ENCODE data around the gene SYNPO2L.
"Not testable (repeated sequence)": the region's sequence is repeated elsewhere in the genome, so short reads cannot be mapped to it uniquely, and the experiment has no call there.

Gene SYNPO2L

GRCh38 chr10:73663621-73664020 lies 7.8 kb upstream of the SYNPO2L start:
- not testable (repeated sequence) for H3K14ac ChIP-seq (ENCODE audit: low read length); H3K4me1 ChIP-seq (ENCODE audit: control insufficient read depth in 1 of 2, insufficient read depth in 2 of 2, low read length in 2 of 2); H3K9me3 ChIP-seq (ENCODE audit: insufficient read depth, low read depth, low read length); H2AK5ac ChIP-seq (ENCODE audit: low read length); H3K18ac ChIP-seq (ENCODE audit: low read length); H3K4ac ChIP-seq (ENCODE audit: low read depth, low read length); H3K27me3 ChIP-seq (ENCODE audit: insufficient read depth, low read length); H2AFZ ChIP-seq (ENCODE audit: insufficient read depth, low read length, poor library complexity); H2BK120ac ChIP-seq (ENCODE audit: insufficient read depth, low read length, poor library complexity); H4K91ac ChIP-seq (ENCODE audit: low read depth, low read length); H3K36me3 ChIP-seq (ENCODE audit: control insufficient read depth in 1 of 2, insufficient read depth in 2 of 2, low read length in 2 of 2); H3K79me2 ChIP-seq (ENCODE audit: control insufficient read depth, insufficient read depth, low read length, poor library complexity); H2BK5ac ChIP-seq (ENCODE audit: low read depth, low read length, poor library complexity); H4K8ac ChIP-seq (ENCODE audit: low read depth, low read length); H3K27ac ChIP-seq (ENCODE audit: low read depth, low read length); H3K4me3 ChIP-seq (ENCODE audit: low read depth, low read length); H2BK12ac ChIP-seq (ENCODE audit: low read length); H3K23ac ChIP-seq (ENCODE audit: low read length); H3K9ac ChIP-seq (ENCODE audit: low read length); DNase-seq; H3K4me2 ChIP-seq (ENCODE audit: low read length); H4K12ac ChIP-seq (ENCODE audit: low read depth, low read length); H3K79me1 ChIP-seq (ENCODE audit: low read length)
- WGBS (ENCODE audit: extremely low coverage, insufficient coverage, insufficient read length), result no CpG with 5 or more reads among the region's 10 CpGs

GRCh38 chr10:73662705-73663104 lies 6.9 kb upstream of the SYNPO2L start:
- H2BK120ac ChIP-seq (ENCODE audit: insufficient read depth, low read length, poor library complexity), result not testable (repeated sequence)

GRCh38 chr10:73655257-73655989 lies 406 bp downstream of the SYNPO2L start:
- WGBS (ENCODE audit: extremely low coverage, insufficient coverage, insufficient read length), result no CpG with 5 or more reads among the region's 12 CpGs

More at GRCh38 chr10:73662705-73663104, 6.9 kb upstream of the SYNPO2L start:
- not testable (repeated sequence) for H2AFZ ChIP-seq (ENCODE audit: insufficient read depth, low read length, poor library complexity); H4K91ac ChIP-seq (ENCODE audit: low read depth, low read length); H3K27me3 ChIP-seq (ENCODE audit: insufficient read depth, low read length); H3K4me3 ChIP-seq (ENCODE audit: low read depth, low read length); H3K79me1 ChIP-seq (ENCODE audit: low read length); H3K4me1 ChIP-seq (ENCODE audit: control insufficient read depth in 1 of 2, insufficient read depth in 2 of 2, low read length in 2 of 2); H3K4ac ChIP-seq (ENCODE audit: low read depth, low read length); DNase-seq; H2BK5ac ChIP-seq (ENCODE audit: low read depth, low read length, poor library complexity); H4K12ac ChIP-seq (ENCODE audit: low read depth, low read length); H3K36me3 ChIP-seq (ENCODE audit: control insufficient read depth in 1 of 2, insufficient read depth in 2 of 2, low read length in 2 of 2); H3K79me2 ChIP-seq (ENCODE audit: control insufficient read depth, insufficient read depth, low read length, poor library complexity); H3K4me2 ChIP-seq (ENCODE audit: low read length); H3K18ac ChIP-seq (ENCODE audit: low read length); H3K9me3 ChIP-seq (ENCODE audit: insufficient read depth, low read depth, low read length); H3K9ac ChIP-seq (ENCODE audit: low read length); H2AK5ac ChIP-seq (ENCODE audit: low read length); H4K8ac ChIP-seq (ENCODE audit: low read depth, low read length); H3K23ac ChIP-seq (ENCODE audit: low read length); H2BK12ac ChIP-seq (ENCODE audit: low read length); H3K27ac ChIP-seq (ENCODE audit: low read depth, low read length); H3K14ac ChIP-seq (ENCODE audit: low read length)
- no CpG with 5 or more reads among the region's 7 CpGs for WGBS (ENCODE audit: extremely low coverage, insufficient coverage, insufficient read length)

GRCh38 chr10:73653701-73654100 lies 2.1 kb downstream of the SYNPO2L start:
- Histone ChIP-seq H2AFZ (ENCODE audit: insufficient read depth, low read length, poor library complexity) (no peak overlapping the region), H3K27me3 (ENCODE audit: insufficient read depth, low read length) (no peaks in the 10 kb centered on the region), H3K4me1 (ENCODE audit: control insufficient read depth in 1 of 2, insufficient read depth in 2 of 2, low read length in 2 of 2) (peaks cover 3 to 4% of the 10 kb centered on the region in 2 experiments), H3K18ac (ENCODE audit: low read length) (no peak overlapping the region), H3K79me1 (ENCODE audit: low read length) (no peaks in the 10 kb centered on the region), H3K36me3 (ENCODE audit: control insufficient read depth in 1 of 2, insufficient read depth in 2 of 2, low read length in 2 of 2) (no peaks in the 10 kb centered on the region), H3K27ac (ENCODE audit: low read depth, low read length) (no peak overlapping the region), H4K91ac (ENCODE audit: low read depth, low read length) (no peak overlapping the region), H3K4me2 (ENCODE audit: low read length) (no peak overlapping the region), H3K79me2 (ENCODE audit: control insufficient read depth, insufficient read depth, low read length, poor library complexity) (no peaks in the 10 kb centered on the region), H3K9me3 (ENCODE audit: insufficient read depth, low read depth, low read length) (no peaks in the 10 kb centered on the region), H2BK120ac (ENCODE audit: insufficient read depth, low read length, poor library complexity) (no peak overlapping the region), H3K14ac (ENCODE audit: low read length) (no peak overlapping the region), H3K23ac (ENCODE audit: low read length) (no peak overlapping the region), H4K12ac (ENCODE audit: low read depth, low read length) (no peak overlapping the region), H2BK12ac (ENCODE audit: low read length) (no peak overlapping the region), H3K4me3 (ENCODE audit: low read depth, low read length) (no peak overlapping the region), H2BK5ac (ENCODE audit: low read depth, low read length, poor library complexity) (no peak overlapping the region), H3K9ac (ENCODE audit: low read length) (no peak overlapping the region), H3K4ac (ENCODE audit: low read depth, low read length) (no peak overlapping the region), H4K8ac (ENCODE audit: low read depth, low read length) (no peak overlapping the region), H2AK5ac (ENCODE audit: low read length) (no peak overlapping the region)
- no peak for DNase-seq
- WGBS (ENCODE audit: extremely low coverage, insufficient coverage, insufficient read length), result no CpG with 5 or more reads among the region's 3 CpGs

More at GRCh38 chr10:73655257-73655989, 406 bp downstream of the SYNPO2L start:
- no peak overlapping the region for H3K14ac ChIP-seq (ENCODE audit: low read length)
- no peak overlapping the region for H4K8ac ChIP-seq (ENCODE audit: low read depth, low read length)
- no peak overlapping the region for H3K4ac ChIP-seq (ENCODE audit: low read depth, low read length)
- H2BK5ac ChIP-seq (ENCODE audit: low read depth, low read length, poor library complexity), result no peak overlapping the region
- H3K27ac ChIP-seq (ENCODE audit: low read depth, low read length), result no peak overlapping the region
- no peak overlapping the region for H2BK12ac ChIP-seq (ENCODE audit: low read length)
- no peaks in the 10 kb centered on the region for H3K27me3 ChIP-seq (ENCODE audit: insufficient read depth, low read length)
- H4K91ac ChIP-seq (ENCODE audit: low read depth, low read length), result no peak overlapping the region
- H3K9ac ChIP-seq (ENCODE audit: low read length), result no peak overlapping the region
- no peak overlapping the region for H3K4me2 ChIP-seq (ENCODE audit: low read length)
- H3K23ac ChIP-seq (ENCODE audit: low read length), result no peak overlapping the region
- H3K79me1 ChIP-seq (ENCODE audit: low read length), result no peaks in the 10 kb centered on the region
- H3K36me3 ChIP-seq (ENCODE audit: control insufficient read depth in 1 of 2, insufficient read depth in 2 of 2, low read length in 2 of 2), result no peaks in the 10 kb centered on the region
- H3K4me3 ChIP-seq (ENCODE audit: low read depth, low read length), result no peak overlapping the region
- H4K12ac ChIP-seq (ENCODE audit: low read depth, low read length), result no peak overlapping the region
- H2BK120ac ChIP-seq (ENCODE audit: insufficient read depth, low read length, poor library complexity), result no peak overlapping the region
- H2AK5ac ChIP-seq (ENCODE audit: low read length), result no peak overlapping the region
- H3K4me1 ChIP-seq (ENCODE audit: control insufficient read depth in 1 of 2, insufficient read depth in 2 of 2, low read length in 2 of 2), result no peaks in the 10 kb centered on the region
- H3K9me3 ChIP-seq (ENCODE audit: insufficient read depth, low read depth, low read length), result no peaks in the 10 kb centered on the region
- no peaks in the 10 kb centered on the region for H3K79me2 ChIP-seq (ENCODE audit: control insufficient read depth, insufficient read depth, low read length, poor library complexity)
- DNase-seq, result no peak
- H3K18ac ChIP-seq (ENCODE audit: low read length), result no peak overlapping the region
- H2AFZ ChIP-seq (ENCODE audit: insufficient read depth, low read length, poor library complexity), result no peak overlapping the region

All from trophoblast cell (in vitro differentiated cells and primary cell).